Adrenal gland (tissue), 12 donors: Measurements from ENCODE around the gene SNX22. TPM values are rescaled to one million over a fixed set of nuclear protein-coding genes. Genes with fewer than 3 reads are reported as not detected.

Experiments
- DNase-seq, 7 donors: peaks; one replicate each; pipeline ENCODE4 v3.0.0-alpha.2; 2019 to 2020
- H3K27ac ChIP-seq, 5 donors: fragments of 200-600 bp; sonication (generic) in 4 of 5; 1 replicate in 3 of 5; 2 replicates in 2 of 5; pipeline versions ENCODE4 v1.5.1 to v1.8.0; 2016 to 2020; ENCODE audit warnings: mild to moderate bottlenecking in 1 of 5
- H3K27me3 ChIP-seq: fragments of 200-600 bp; 2 replicates; pipeline ENCODE4 v1.8.0; 2021
- H3K36me3 ChIP-seq, 2 donors: fragments of 200-600 bp; replicated peaks in 1 of 2; 1 replicate in 1 of 2; 2 replicates in 1 of 2; pipeline versions ENCODE4 v1.5.1 to v1.8.0; 2018 to 2022
- H3K4me1 ChIP-seq, 2 donors: fragments of 200-600 bp; replicated peaks in 1 of 2; 1 replicate in 1 of 2; 2 replicates in 1 of 2; pipeline versions ENCODE4 v1.5.1 to v1.8.0; 2018 to 2021
- H3K4me3 ChIP-seq, 4 donors: fragments of 200-600 bp; sonication (generic) in 3 of 4; one replicate each; pipeline ENCODE4 v1.5.1; 2016 to 2018
- H3K9me3 ChIP-seq, 3 donors: fragments of 200-600 bp; sonication (generic) in 1 of 3; replicated peaks in 1 of 3; 1 replicate in 2 of 3; 2 replicates in 1 of 3; pipeline versions ENCODE4 v1.5.1 to v1.8.0; 2016 to 2021
- CTCF ChIP-seq, 6 experiments: fragments of 450-650 bp in 4 of 6; fragments of 200-600 bp in 2 of 6; sonication (generic) in 1 of 6; IDR thresholded peaks; 1 replicate in 5 of 6; 2 replicates in 1 of 6; pipeline versions ENCODE4 v1.5.1 to v1.8.0; 2016 to 2021; ENCODE audit warnings: antibody characterized with exemption in 6 of 6, mild to moderate bottlenecking in 2 of 6, moderate library complexity in 1 of 6
- POLR2A ChIP-seq, 2 donors: fragments of 450-650 bp; IDR thresholded peaks; one replicate each; pipeline ENCODE4 v1.6.1; 2017; ENCODE audit warnings: antibody characterized with exemption in 2 of 2, mild to moderate bottlenecking in 2 of 2, moderate library complexity in 1 of 2
- WGBS, 4 donors: extraction: QIAGEN DNeasy Blood & Tissue Kit in 2 of 4; methylation state at CpG; one replicate each; pipeline versions ENCODE4 v1.1.5 to v1.1.7; 2013 to 2017; 5-methylcytosine and 5-hydroxymethylcytosine counted together
- intact Hi-C, 2 donors: fragments of 100-400 bp; cut with DNase I; formaldehyde crosslinking; loops; one replicate each; pipeline versions ENCODE4 v1.14.1 to v1.15.0; 2022 to 2023
- polyA plus RNA-seq, 3 donors: library from polyadenylated mRNA; stranded (reverse); fragments of 200-250 nt in 2 of 3; fragments of 350-450 nt in 1 of 3; fragmentation: Illumina TruSeq in 1 of 3; extraction: RNeasy Lipid Tissue Mini Kit (QIAGEN cat#74804) in 1 of 3; gene quantifications; one replicate each; pipeline ENCODE4 v1.2.3, GENCODE V29; 2013 to 2014
- total RNA-seq, 9 donors: library from RNA; depleted of rRNA in 4 of 9; stranded (reverse); fragments of >200 nt in 4 of 9; fragments of 120-200 nt in 1 of 9; fragmentation: NEBNext Ultra II Directional in 1 of 9; extraction: Animal tissue kit (Norgen Biotek cat#: 25700) in 1 of 9; gene quantifications; one replicate each; pipeline versions ENCODE4 v1.1.0 to v1.2.4, GENCODE V29; 2013 to 2023
- donor health status: healthy with polysubstance abuse.
- donor health status: Bipolar disorder and iron deficiency.
- donor health status: DM: yes; HTN: yes; CAD: no.
- donor health status: DM: no; HTN: no; CAD: no.
- donor health status: DM: no; HTN: no; CAD: no.
- donor health status: DM: yes; HTN: yes; CAD: no.

Gene SNX22
- total and polyA plus RNA-seq, 12 donors = 0.15 to 3.1 (median 1.0) TPM

DNA sequence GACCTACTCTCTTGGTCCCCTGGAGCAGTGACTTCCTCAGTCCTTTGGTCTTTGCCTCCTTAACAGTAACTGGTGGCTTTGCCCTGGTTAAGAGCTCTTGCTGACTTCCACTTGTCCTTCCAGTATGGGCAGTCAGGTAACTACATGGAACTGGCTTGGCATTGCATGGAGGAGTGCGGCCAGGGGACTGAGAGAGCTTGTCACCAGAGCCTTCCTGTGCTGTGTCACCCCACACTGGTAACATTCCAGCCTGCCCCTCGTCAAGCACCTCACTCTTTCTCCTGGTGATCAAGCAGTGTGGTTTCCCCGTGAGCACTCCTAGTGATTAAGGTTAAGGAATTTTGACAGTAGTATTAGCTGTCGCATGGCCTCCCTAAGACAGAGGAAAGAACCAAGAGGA, 19.3 kb upstream of the SNX22 start:
- peaks cover 0 to 96% of the 10 kb centered on the region in 2 donors for H3K36me3 ChIP-seq
- WGBS, 4 donors = 91 to 97% (median 94%) methylated on average over 4 of the region's 4 CpGs

DNA sequence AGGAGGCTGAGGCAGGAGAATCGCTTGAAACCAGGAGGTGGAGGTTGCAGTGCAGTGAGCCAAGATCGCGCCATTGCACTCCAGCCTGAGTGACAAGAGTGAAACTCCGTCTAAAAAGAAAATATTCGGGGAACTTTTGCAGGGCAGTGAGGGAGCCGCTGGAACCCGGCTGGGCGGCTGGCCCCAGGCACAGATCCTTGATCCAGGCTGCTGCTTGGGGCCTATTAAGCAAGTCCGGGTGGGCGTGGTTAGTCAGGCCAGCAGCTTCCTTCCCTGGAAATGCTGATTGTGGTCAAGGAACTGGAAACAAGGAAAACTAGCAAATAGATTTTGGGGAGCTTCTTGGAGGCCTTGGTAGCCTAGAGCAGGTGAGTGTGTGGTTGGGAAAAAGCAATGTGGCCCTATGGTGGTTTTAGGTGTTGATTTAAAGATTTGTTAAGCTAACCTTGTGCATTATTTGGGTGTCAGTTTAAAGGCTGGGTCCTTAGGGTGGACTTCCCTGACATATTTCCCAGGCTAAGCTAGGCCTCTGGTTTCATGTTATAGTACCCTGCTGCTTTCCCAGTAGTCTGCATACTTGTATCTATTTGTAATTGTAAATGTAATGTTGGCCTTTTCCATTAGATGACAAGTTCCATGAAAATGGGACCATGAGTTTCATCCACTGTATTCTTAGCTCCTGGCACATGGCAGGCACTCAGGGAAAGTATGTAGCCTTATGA, 17.7 kb upstream of the SNX22 start:
- WGBS, 4 donors = 90 to 95% (median 92%) methylated on average over 10 of the region's 10 CpGs
- intact Hi-C loops = no loop called here

More for the DNA sequence above, 19.3 kb upstream of the SNX22 start:
- H3K4me1 ChIP-seq = peaks cover 7 to 15% of the 10 kb centered on the region in 2 donors
- DNase-seq = no peak
- H3K27me3 ChIP-seq = no peaks in the 10 kb centered on the region
- intact Hi-C loops = no loop called here
- no peak overlapping the region for H3K4me3 ChIP-seq
- H3K9me3 ChIP-seq = no peaks in the 10 kb centered on the region
- no peak for TF ChIP-seq CTCF (IDR thresholded peaks at IDR 0.05)
- no peak for TF ChIP-seq POLR2A (IDR thresholded peaks at IDR 0.05)
- H3K27ac ChIP-seq = no peak overlapping the region

DNA sequence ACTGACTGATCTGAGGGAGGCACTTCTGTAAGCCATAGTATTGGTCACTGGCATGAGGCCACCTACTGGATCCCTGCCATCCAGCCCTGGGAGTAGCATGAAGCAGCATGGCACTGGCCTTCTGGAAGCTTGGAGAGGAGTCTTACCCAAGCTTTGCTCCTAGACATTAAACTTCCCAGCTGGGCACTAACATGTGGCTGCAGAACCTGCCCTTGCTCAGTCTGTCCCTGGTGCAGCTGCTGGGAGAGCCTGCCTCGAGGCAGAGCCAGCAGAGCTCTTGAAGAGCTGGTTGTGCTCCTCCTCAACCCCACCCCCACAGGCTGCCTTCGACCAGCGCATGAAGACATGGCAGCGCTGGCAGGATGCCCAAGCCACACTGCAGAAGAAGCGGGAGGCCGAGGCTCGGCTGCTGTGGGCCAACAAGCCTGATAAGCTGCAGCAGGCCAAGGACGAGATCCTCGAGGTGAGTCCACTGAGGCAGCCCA, 17.1 kb upstream of the SNX22 start:
- Histone ChIP-seq H3K4me3 (no peak overlapping the region), H3K36me3 (peaks cover 0 to 91% of the 10 kb centered on the region in 2 donors), H3K9me3 (no peaks in the 10 kb centered on the region), H3K4me1 (peaks cover 7 to 15% of the 10 kb centered on the region in 2 donors), H3K27me3 (no peaks in the 10 kb centered on the region), H3K27ac (peak overlapping the region in 3 of 5 donors; percentile 16 to 18 (median 17))
- DNase-seq = peak; percentile 73 to 91 (median 88)
- no peak for TF ChIP-seq CTCF (IDR thresholded peaks at IDR 0.05)
- no peak for TF ChIP-seq POLR2A (IDR thresholded peaks at IDR 0.05)
- 41 to 68% (median 48%) methylated on average over 7 to 9 of the region's 9 CpGs for WGBS, 4 donors
- intact Hi-C loops = no loop called here

More for the DNA sequence above, 17.7 kb upstream of the SNX22 start:
- Histone ChIP-seq H3K27me3 (no peaks in the 10 kb centered on the region), H3K4me3 (no peak overlapping the region), H3K4me1 (peaks cover 7 to 15% of the 10 kb centered on the region in 2 donors), H3K9me3 (no peaks in the 10 kb centered on the region), H3K36me3 (peaks cover 0 to 94% of the 10 kb centered on the region in 2 donors), H3K27ac (peak overlapping the region in 2 of 5 donors; percentile 16 to 17)
- TF ChIP-seq POLR2A (IDR thresholded peaks at IDR 0.05) = no peak
- no peak for TF ChIP-seq CTCF (IDR thresholded peaks at IDR 0.05)
- no peak for DNase-seq

DNA sequence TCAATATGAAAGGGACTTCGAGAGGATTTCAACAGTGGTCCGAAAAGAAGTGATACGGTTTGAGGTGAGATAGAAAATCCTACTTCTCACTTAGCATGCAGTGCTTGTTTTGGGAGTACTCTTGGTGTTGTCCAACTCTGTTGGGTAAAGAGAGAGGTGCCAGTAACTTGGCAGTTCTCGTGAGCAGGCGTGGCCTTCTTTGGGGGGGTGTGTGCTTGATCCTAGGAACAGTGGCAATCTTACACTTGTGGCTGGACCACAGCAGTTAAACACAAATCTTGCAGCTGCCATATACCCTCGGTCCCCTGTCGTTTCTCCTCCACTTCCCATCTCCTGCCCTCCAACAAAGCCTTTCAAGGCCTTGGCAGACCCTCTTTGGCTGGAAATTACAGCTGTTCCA, 15.2 kb upstream of the SNX22 start:
- intact Hi-C loops = no loop called here
- Histone ChIP-seq H3K9me3 (no peaks in the 10 kb centered on the region), H3K4me3 (no peak overlapping the region), H3K36me3 (peaks cover 0 to 74% of the 10 kb centered on the region in 2 donors), H3K27ac (no peak overlapping the region), H3K4me1 (peaks cover 7 to 15% of the 10 kb centered on the region in 2 donors), H3K27me3 (no peaks in the 10 kb centered on the region)
- TF ChIP-seq CTCF (IDR thresholded peaks at IDR 0.05) (no peak), POLR2A (IDR thresholded peaks at IDR 0.05) (no peak)
- 87 to 92% (median 89%) methylated on average over 6 to 7 of the region's 7 CpGs for WGBS, 4 donors
- DNase-seq = no peak
